Naive B cell (primary cell): ENCODE results near the gene SRL. TPM values are rescaled to one million over a fixed set of nuclear protein-coding genes. Genes with fewer than 3 reads are reported as not detected.
"Not testable (repeated sequence)": the region's sequence is repeated elsewhere in the genome, so short reads cannot be mapped to it uniquely, and the experiment has no call there.

Experiments
- ATAC-seq, 2 donors: fragments of 150-1000 bp; cut with Tn5 transposase; 2 replicates each; pipeline ENCODE4 v1.10.0; 2021; ENCODE audit warnings: low read depth in 2 of 2, mild to moderate bottlenecking in 2 of 2, moderate library complexity in 2 of 2
- DNase-seq: peaks from one replicate; pipeline ENCODE4 v3.0.0; 2022
- H3K27ac Mint-ChIP-seq, 6 donors: one replicate each; pipeline ENCODE4 v1.8.0; 2020 to 2022; ENCODE audit warnings: mild to moderate bottlenecking in 6 of 6, mixed read lengths in 6 of 6, moderate library complexity in 5 of 6, inconsistent platforms in 2 of 6
- H3K27me3 Mint-ChIP-seq, 3 donors: one replicate each; pipeline ENCODE4 v1.8.0; 2021 to 2022; ENCODE audit warnings: mixed read lengths in 3 of 3, mild to moderate bottlenecking in 1 of 3
- H3K36me3 Mint-ChIP-seq, 2 donors: one replicate each; pipeline ENCODE4 v1.8.0; 2020 to 2022; ENCODE audit warnings: mixed read lengths in 2 of 2, inconsistent platforms in 1 of 2, mild to moderate bottlenecking in 1 of 2
- H3K4me1 Mint-ChIP-seq, 3 donors: one replicate each; pipeline ENCODE4 v1.8.0; 2020 to 2022; ENCODE audit warnings: mixed read lengths in 3 of 3, inconsistent platforms in 1 of 3, mild to moderate bottlenecking in 1 of 3, moderate library complexity in 1 of 3
- H3K4me3 Mint-ChIP-seq, 8 donors: one replicate each; pipeline ENCODE4 v1.8.0; 2020 to 2022; ENCODE audit warnings: mild to moderate bottlenecking in 8 of 8, mixed read lengths in 8 of 8, moderate library complexity in 8 of 8, inconsistent platforms in 2 of 8
- H3K9me3 Mint-ChIP-seq, 7 donors: one replicate each; pipeline ENCODE4 v1.8.0; 2020 to 2022; ENCODE audit warnings: mixed read lengths in 7 of 7, mild to moderate bottlenecking in 5 of 7, inconsistent platforms in 2 of 7, moderate library complexity in 1 of 7
- polyA plus RNA-seq, 6 donors: library from polyadenylated mRNA; unstranded; fragments of 300-500 nt; fragmentation: Illumina TruSeq; gene quantifications; one replicate each; pipeline ENCODE4 v1.2.3, GENCODE V29; 2021; ENCODE audit warnings: low read depth in 6 of 6

Gene SRL
- polyA plus RNA-seq, 6 donors from 2014 or later: not detected

- Mint-ChIP-seq H3K9me3 (peaks cover 0 to 4% (median 0%) of the 10 kb centered on the region in 7 donors), H3K4me1 (peaks cover 17 to 29% (median 17%) of the 10 kb centered on the region in 3 donors), H3K36me3 (no peaks in the 10 kb centered on the region), H3K27ac (peak overlapping the region in 4 of 6 donors; percentile 64 to 89 (median 74)), H3K4me3 (peak overlapping the region; percentile 83 to 95 (median 92)), H3K27me3 (no peaks in the 10 kb centered on the region)
- DNase-seq: no peak
- no peak for ATAC-seq
Observed at GRCh38 chr16:4270595-4270994, 28.7 kb upstream of the SRL start.

GRCh38 chr16:4270091-4270490 is 28.2 kb upstream of the SRL start:
- DNase-seq (no peak), ATAC-seq (no peak)
- Mint-ChIP-seq H3K27me3 (no peaks in the 10 kb centered on the region), H3K27ac (no peak overlapping the region), H3K4me1 (peaks cover 17 to 25% (median 18%) of the 10 kb centered on the region in 3 donors), H3K4me3 (peak overlapping the region; percentile 48 to 95 (median 86)), H3K9me3 (peaks cover 0 to 4% (median 0%) of the 10 kb centered on the region in 7 donors), H3K36me3 (no peaks in the 10 kb centered on the region)

DNA sequence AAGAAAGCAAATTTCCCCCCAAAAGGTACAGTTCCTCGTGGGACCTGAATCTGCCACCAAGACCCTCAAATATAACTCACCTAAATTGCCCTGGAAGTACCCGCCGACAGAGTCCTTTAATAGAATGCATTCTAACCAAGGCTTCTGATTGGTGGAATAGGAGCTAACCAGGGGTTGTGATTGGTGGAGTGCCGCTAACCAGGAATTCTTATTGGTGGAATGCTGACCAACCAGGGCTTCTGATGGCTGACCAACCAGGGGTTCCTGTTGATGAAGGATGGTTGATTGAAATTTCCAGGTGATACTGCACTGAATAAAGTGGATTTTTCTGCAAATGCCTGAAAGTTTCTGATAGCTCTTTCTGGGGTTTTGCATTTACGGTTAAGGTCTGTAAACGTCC is 24.5 kb upstream of the SRL start:
- H3K4me3 Mint-ChIP-seq: peak overlapping the region in 1 of 8 donors; percentile 42
- H3K4me1 Mint-ChIP-seq: peaks cover 18 to 27% (median 18%) of the 10 kb centered on the region in 3 donors
- ATAC-seq: no peak
- no peak for DNase-seq
- H3K27me3 Mint-ChIP-seq: no peaks in the 10 kb centered on the region
- no peaks in the 10 kb centered on the region for H3K36me3 Mint-ChIP-seq
- H3K9me3 Mint-ChIP-seq: peaks cover 0 to 2% (median 0%) of the 10 kb centered on the region in 7 donors
- H3K27ac Mint-ChIP-seq: no peak overlapping the region

DNA sequence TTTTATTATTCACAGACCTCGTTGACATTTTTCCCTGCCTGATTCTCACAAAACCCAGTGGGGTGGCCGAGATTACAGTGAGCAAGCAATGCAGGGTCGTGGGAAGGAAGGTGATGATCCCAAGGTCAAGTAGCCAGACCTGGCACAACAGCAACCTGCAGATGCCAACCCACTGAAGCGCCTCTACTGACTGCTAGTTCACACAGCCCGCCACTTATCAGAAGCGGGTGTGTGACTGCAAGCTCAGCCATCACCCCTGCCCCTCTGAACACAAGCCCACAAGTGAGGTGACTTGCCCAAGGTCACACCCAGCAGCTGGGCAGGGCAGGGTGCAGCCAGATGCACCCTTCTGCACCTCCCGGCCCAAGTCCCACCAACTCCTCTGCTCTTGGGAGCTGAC is 23.8 kb upstream of the SRL start:
- no peaks in the 10 kb centered on the region for H3K27me3 Mint-ChIP-seq
- H3K4me3 Mint-ChIP-seq: no peak overlapping the region

GRCh38 chr16:4264546-4264945 is 22.7 kb upstream of the SRL start:
- ATAC-seq (no peak), DNase-seq (no peak)
- Mint-ChIP-seq H3K36me3 (no peaks in the 10 kb centered on the region), H3K27ac (no peak overlapping the region), H3K4me1 (peaks cover 8 to 18% (median 13%) of the 10 kb centered on the region in 3 donors), H3K27me3 (no peaks in the 10 kb centered on the region), H3K9me3 (peaks cover 0 to 2% (median 0%) of the 10 kb centered on the region in 7 donors), H3K4me3 (no peak overlapping the region)

More for the DNA sequence above, 23.8 kb upstream of the SRL start:
- H3K9me3 Mint-ChIP-seq: peaks cover 0 to 2% (median 0%) of the 10 kb centered on the region in 7 donors
- peak overlapping the region in 1 of 6 donors; percentile 58 for H3K27ac Mint-ChIP-seq
- no peak for DNase-seq
- no peak for ATAC-seq
- no peaks in the 10 kb centered on the region for H3K36me3 Mint-ChIP-seq
- H3K4me1 Mint-ChIP-seq: peaks cover 14 to 22% (median 18%) of the 10 kb centered on the region in 3 donors

DNA sequence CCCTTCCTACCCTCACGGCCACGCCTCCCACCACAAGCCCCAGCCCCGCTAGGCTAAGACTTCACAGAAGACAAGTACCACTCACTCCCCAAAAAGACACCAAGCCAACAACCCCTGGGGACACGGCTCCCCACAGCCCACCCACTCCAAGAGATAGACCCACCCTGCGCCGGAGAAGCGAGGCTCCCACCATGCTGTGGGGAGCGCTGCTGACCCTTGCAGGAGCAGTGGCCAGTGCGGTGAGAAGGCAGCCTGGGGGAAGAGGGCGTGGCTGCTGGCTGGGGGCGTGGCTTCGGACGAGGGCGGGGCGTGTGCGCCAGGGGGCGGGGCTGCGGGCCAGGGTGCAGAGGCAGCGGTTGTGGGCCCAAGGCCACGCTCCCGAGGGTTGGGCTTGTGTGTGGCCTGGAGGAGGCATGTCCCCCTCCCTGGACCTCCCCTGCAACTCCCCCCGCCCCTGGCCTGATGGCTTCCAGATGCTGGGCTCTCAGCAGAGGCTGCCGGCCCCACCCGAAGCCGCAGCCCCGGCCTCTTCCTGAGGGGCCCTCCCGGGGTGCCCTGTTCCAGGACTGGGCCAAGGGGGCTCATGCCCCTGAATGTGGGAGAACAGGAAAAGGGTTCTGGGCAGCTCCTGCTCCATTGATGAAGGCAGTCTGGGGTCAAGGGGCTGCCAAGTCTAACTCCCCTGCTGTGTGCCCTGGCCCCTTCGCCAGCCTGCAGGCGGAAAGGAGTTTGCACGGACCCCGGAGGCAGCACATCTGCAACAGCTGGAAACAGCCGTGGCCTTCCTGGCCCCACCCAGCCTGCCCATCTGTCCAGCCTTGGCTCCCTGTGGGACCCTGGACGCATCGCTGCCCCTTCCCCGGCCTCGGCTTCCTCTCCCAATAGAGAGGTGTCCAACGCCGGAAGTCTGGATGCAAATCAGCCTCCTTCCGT is 21.9 kb upstream of the SRL start:
- no peak overlapping the region for H3K27ac Mint-ChIP-seq
- no peak overlapping the region for H3K4me3 Mint-ChIP-seq
- H3K9me3 Mint-ChIP-seq: peaks cover 0 to 2% (median 0%) of the 10 kb centered on the region in 7 donors
- DNase-seq (no peak), ATAC-seq (no peak)
- no peaks in the 10 kb centered on the region for H3K36me3 Mint-ChIP-seq
- no peaks in the 10 kb centered on the region for H3K27me3 Mint-ChIP-seq
- peaks cover 8 to 18% (median 13%) of the 10 kb centered on the region in 3 donors for H3K4me1 Mint-ChIP-seq

DNA sequence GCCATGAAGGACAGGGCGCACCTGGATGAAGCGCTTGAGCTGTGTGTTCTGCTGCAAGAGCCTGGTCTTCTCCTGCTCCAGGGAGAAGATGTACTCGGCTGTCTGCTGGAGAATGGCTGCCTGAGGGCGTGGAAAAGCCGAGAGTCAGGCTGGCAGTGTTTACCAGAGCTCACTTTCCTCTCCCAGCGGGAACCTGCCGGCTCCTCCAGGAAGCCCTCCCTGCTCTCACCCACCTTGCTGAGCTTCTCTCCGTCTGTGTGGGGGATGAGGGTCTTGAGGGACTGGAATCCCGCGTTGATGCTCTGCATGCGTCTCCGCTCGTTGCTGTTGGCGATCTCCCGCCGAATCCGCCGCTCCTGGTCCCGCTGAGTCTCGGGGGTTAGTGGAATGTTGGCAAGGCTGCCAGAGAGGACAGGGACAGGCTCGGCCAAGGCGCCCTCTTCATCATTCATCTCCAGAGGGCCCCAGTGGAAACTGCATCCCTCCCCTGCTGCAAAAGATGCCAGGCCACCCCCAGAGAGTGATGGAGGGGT is 20.5 kb upstream of the SRL start:
- no peaks in the 10 kb centered on the region for H3K27me3 Mint-ChIP-seq
- H3K9me3 Mint-ChIP-seq: peaks cover 0 to 2% (median 0%) of the 10 kb centered on the region in 7 donors
- H3K27ac Mint-ChIP-seq: no peak overlapping the region
- no peak for ATAC-seq
- peak overlapping the region in 1 of 8 donors; percentile 54 for H3K4me3 Mint-ChIP-seq
- H3K4me1 Mint-ChIP-seq: peaks cover 8 to 13% (median 12%) of the 10 kb centered on the region in 3 donors
- no peaks in the 10 kb centered on the region for H3K36me3 Mint-ChIP-seq
- DNase-seq: no peak

- no peak for DNase-seq
- H3K4me3 Mint-ChIP-seq: no peak overlapping the region
- no peaks in the 10 kb centered on the region for H3K27me3 Mint-ChIP-seq
- H3K9me3 Mint-ChIP-seq: peaks cover 0 to 2% (median 0%) of the 10 kb centered on the region in 7 donors
- peaks cover 10 to 13% (median 12%) of the 10 kb centered on the region in 3 donors for H3K4me1 Mint-ChIP-seq
- peak in 1 of 2 donors; percentile 39 for ATAC-seq
- H3K27ac Mint-ChIP-seq: peak overlapping the region in 3 of 6 donors; percentile 31 to 66 (median 49)
- no peaks in the 10 kb centered on the region for H3K36me3 Mint-ChIP-seq
Observed at GRCh38 chr16:4261557-4262172, 19.8 kb upstream of the SRL start.

DNA sequence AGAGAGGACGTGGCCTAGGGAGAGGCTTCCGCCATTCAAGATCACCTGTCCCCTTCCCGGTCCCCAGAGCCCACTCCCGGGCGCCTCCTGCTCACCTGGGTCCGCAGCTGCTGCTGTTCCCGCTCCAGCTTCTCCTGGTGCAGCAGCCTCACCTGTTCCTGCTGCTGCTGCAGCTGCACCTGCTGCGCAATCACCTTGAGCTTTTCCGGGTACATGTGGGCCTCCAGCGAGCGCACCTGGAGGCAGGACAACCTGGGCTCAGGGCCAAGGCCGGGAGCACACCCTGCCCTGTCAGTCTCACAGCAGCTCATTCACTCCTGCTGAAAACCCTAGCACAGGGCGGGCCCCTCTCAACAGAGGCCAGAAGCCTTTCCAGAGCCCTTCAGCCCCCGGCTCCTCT is 18.5 kb upstream of the SRL start:
- Mint-ChIP-seq H3K27ac (no peak overlapping the region), H3K9me3 (peaks cover 0 to 2% (median 0%) of the 10 kb centered on the region in 7 donors), H3K4me3 (no peak overlapping the region), H3K27me3 (no peaks in the 10 kb centered on the region), H3K4me1 (peaks cover 2 to 13% (median 10%) of the 10 kb centered on the region in 3 donors), H3K36me3 (no peaks in the 10 kb centered on the region)
- ATAC-seq (no peak), DNase-seq (no peak)

DNA sequence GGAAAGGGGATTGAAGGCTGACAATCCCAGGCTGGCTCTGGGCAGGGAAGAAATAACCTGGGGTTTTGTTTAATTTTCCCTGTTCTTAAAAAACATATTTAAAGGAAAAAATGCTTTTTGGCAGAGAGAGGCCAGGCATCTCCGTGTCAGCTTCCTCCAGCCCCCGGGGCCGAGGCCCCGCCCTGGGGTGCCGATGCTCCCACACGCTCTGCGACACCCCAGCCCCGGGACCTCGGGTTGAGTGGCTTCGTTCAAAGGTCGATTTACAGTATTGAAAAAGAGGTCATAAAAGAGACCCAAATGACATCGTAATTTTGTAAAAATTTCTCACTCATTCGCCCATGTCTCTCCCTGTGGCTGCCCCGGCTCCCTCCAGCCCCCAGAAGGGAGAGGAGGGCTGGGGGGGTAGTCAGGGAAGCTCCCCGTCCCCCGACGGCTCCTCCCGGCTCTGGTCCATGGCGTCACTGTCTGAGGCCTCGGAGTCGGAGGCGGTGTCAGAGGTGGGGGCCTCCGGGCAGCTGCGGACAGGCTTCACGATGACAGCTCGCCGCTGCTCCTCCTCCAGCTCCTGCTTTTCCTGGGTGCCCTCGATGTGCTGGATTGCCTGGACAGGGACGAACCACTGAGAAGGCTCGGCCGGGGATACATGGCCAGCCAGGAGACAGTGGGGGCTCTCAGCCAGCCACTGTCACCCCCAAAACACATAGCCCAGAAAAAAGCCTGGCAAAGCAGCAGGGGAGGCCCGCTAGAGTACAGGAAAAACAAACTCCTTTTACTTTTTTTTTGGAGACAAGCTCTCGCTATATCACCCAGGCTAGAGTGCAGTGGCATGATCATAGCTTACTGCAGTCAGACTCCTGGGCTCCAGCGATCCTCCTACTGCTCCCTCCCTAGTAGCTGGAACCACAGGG is 16.0 kb upstream of the SRL start:
- Mint-ChIP-seq H3K27me3 (no peaks in the 10 kb centered on the region), H3K36me3 (no peaks in the 10 kb centered on the region), H3K4me1 (peaks cover 8 to 14% (median 10%) of the 10 kb centered on the region in 3 donors), H3K27ac (peak overlapping the region in 1 of 6 donors; percentile 67), H3K9me3 (peaks cover 0 to 2% (median 0%) of the 10 kb centered on the region in 7 donors), H3K4me3 (no peak overlapping the region)
- DNase-seq: no peak
- no peak for ATAC-seq

- H3K4me3 Mint-ChIP-seq: peak overlapping the region; percentile 85 to 97 (median 94)
- peaks cover 4 to 13% (median 6%) of the 10 kb centered on the region in 3 donors for H3K4me1 Mint-ChIP-seq
- H3K27ac Mint-ChIP-seq: peak overlapping the region; percentile 58 to 97 (median 90)
- no peaks in the 10 kb centered on the region for H3K27me3 Mint-ChIP-seq
- DNase-seq: peak; percentile 99
- H3K36me3 Mint-ChIP-seq: no peaks in the 10 kb centered on the region
- no peaks in the 10 kb centered on the region for H3K9me3 Mint-ChIP-seq
- ATAC-seq: peak; percentile 94 to 96
Observed at GRCh38 chr16:4253394-4254150, 11.7 kb upstream of the SRL start.

DNA sequence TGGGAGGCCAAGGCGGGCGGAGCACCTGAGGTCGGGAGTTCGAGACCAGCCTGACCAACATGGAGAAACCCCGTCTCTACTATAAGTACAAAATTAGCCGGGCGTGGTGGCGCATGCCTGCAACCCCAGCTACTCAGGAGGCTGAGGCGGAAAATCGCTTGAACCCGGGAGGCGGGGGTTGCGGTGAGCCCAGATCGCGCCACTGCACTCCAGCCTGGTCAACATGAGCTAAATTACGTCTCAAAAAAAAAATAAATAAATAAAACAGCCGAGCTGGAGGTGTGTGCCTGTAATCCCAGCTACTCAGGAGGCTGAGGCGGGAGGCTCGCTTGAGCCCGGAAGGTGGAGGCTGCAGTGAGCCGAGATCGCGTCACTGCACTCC is 11.1 kb upstream of the SRL start:
- peak overlapping the region in 5 of 6 donors; percentile 79 to 97 (median 91) for H3K27ac Mint-ChIP-seq
- peaks cover 4 to 13% (median 6%) of the 10 kb centered on the region in 3 donors for H3K4me1 Mint-ChIP-seq
- not testable (repeated sequence) for H3K27me3 Mint-ChIP-seq, ATAC-seq, H3K9me3 Mint-ChIP-seq, H3K36me3 Mint-ChIP-seq, DNase-seq
- H3K4me3 Mint-ChIP-seq: peak overlapping the region; percentile 85 to 97 (median 94)
